ENCODE data around the gene CYRIA.
A peak's percentile ranks its signal among the peaks of the same experiment; 100 is the strongest.

Gene CYRIA

GRCh38 chr2:16665748-16666448 lies at the start of gene CYRIA:
Gene CYRIA (minus strand): TSS chr2:16665834. CDS start chr2:16588119, 77,715 bp downstream.
- peak; percentile 5 for DNase-seq (ENCODE audit: low spot score)

DNA sequence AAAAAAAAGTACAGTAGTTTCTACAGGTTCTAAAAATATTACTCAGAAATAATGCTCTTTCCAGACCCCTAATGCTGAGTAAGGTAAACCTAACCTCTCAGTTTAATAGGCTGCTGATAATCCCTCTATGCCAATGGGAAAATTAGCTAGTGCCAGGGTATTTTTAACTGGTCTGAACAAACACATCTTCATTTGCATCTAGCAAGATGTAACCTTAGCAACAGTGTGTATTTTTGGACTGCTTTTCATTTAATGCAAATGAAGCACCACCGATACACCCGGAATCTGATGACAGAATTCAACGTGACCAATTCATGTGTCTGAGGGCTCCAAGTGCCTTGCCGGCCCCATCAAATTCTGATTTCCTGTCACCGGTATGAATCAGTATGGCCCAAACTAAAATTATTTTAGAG lies 47.4 kb upstream of the CYRIA start:
- DNase-seq (ENCODE audit: low spot score), result peak; percentile 49

DNA sequence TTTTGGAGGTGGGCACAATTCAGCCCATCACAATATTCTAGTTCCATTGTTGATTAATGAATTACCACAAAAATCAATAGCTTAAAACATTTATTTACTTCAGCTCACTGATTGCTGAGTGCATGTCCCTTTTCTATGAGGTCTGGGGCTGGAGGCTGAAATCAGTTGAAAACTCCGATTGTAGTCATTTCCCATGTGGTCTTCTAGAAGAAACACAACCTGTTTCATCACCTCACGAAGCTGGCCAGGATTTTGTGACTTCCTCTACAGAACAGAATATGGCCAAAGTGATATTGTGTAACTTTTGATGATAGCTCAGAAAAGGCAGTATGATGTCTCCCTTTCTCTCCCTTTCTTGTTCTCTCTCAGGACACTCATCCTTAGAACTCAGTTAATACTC lies 44.1 kb upstream of the CYRIA start:
- no peak for DNase-seq (ENCODE audit: low spot score)

DNA sequence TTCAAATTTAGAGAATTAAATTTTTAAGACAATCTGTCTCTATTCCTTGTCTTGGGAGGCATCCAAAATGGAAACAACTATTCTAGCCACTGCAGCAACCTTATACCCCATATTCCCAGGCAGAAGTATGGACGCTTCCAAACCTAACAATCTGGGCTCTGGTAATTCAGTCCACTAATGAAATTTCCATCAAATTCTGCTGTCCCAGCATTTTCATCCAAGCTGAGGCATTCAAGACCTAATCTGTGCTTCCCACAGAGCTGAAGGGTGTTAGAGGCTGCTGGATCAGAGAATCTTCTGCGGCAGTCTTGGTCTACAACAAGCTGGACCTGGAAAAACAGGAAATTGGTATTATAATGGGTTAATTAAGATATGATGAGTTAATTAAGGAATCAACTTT lies 42.5 kb upstream of the CYRIA start:
- no peak for DNase-seq (ENCODE audit: low spot score)

- DNase-seq (ENCODE audit: low spot score), result no peak
These were observed 41.5 kb upstream of the CYRIA start for GRCh38 chr2:16707014-16707623.

GRCh38 chr2:16700551-16701259 lies 35.1 kb upstream of the CYRIA start:
- no peak for DNase-seq (ENCODE audit: low spot score)

DNA sequence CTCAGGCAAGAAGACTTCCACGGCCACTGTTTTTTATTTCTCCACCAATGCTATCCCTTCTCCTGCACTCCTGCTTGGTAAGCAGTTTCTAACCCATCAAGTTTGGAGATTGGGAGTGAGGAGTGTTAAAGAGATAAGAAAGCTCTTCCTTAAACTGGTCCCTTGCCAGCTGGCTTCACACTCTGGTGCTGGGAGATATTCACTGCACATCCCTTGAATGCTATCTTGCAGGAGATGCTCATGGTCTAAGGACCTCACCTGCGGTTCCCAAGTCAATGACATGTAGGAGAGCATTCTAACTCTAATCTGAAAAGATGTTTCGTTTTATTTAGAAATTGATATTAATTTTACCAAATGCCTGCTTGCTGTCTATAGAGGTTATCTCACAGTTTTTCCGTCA lies 28.2 kb upstream of the CYRIA start:
- no peak for DNase-seq (ENCODE audit: low spot score)

DNA sequence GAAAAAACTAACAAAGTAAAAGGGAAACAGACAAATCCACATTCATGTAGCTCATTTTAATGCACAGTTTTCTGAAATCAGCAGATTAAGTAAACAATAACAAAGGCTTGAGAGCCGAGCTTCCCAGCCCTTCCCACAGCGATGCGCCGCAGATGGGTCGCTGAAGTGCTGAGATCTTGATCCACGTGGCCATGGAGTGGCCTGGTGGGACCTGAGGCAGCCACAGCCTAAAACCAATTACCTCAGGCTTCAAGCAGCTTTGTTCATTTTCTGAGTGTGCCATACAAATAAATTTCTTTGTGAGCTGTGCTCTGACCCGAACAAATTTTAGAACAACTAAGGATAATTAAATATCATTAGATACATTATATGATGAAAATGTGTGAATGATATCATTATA lies 25.6 kb upstream of the CYRIA start:
- no peak for DNase-seq (ENCODE audit: low spot score)

GRCh38 chr2:16687955-16688354 lies 22.3 kb upstream of the CYRIA start:
- DNase-seq (ENCODE audit: low spot score), result no peak

DNA sequence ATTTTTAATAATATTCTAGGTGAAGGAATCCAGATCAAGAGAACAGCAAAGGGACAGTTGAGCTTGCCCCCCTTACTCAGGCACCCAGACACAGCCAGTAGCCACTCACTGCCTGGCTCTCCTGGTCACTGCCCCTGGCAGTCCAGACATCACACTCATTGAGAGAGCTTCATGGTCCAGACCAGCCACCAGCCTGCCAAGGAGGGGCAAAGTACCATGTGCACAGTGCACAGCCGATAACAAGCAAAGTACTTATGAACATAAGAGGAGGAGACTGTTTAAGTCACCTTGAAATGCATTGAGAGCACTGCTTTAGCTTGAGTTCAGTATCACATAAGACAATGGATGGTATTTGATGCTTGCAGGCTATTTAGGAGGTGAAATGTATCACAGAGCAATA lies 21.6 kb upstream of the CYRIA start:
- no peak for DNase-seq (ENCODE audit: low spot score)

GRCh38 chr2:16686641-16687040 lies 21.0 kb upstream of the CYRIA start:
- no peak for DNase-seq (ENCODE audit: low spot score)

- no peak for DNase-seq (ENCODE audit: low spot score)
These were observed 19.7 kb upstream of the CYRIA start for GRCh38 chr2:16685340-16685715.

- no peak for DNase-seq (ENCODE audit: low spot score)
These were observed 19.2 kb upstream of the CYRIA start for GRCh38 chr2:16684676-16685339.

DNA sequence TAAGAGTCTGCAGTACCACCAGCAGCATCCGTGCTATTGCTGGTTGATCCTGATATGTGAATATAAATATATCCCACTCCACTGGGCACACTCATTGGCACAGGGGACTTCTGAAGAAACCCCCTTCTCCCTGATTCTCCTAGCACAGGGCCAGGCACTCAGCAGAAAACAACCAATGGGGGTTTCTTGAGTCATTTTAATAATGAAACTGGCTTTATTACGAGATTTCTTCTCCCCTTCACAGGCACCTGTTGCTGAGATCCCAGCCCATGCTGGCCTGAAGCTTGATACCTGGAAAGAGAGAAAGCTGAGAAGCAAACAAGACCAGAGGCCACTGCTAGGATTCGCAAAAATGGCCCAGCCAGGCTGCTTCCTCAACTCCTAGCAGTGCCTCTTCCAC lies 17.9 kb upstream of the CYRIA start:
- DNase-seq (ENCODE audit: low spot score), result no peak

GRCh38 chr2:16682431-16683118 lies 16.9 kb upstream of the CYRIA start:
- no peak for DNase-seq (ENCODE audit: low spot score)

GRCh38 chr2:16680781-16681180 lies 15.1 kb upstream of the CYRIA start:
- DNase-seq (ENCODE audit: low spot score), result no peak

GRCh38 chr2:16680304-16680703 lies 14.7 kb upstream of the CYRIA start:
- no peak for DNase-seq (ENCODE audit: low spot score)

DNA sequence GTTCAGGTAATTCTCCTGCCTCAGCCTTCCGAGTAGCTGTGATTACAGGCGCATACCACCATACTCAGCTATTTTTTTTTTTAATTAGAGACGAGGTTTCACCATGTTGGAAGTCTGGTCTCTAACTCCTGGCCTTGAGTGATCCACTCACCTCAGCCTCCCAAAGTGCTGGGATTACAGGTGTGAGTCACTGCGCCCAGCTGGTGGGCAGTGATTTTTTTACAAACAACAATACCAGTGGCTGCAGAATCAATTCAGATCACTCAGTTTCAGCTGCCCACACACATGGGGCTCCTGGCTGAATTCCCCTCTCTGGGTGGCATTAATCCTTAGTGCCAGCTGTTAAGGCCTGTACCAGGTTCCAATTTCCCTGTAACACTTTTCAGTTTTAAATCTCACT lies 13.3 kb upstream of the CYRIA start:
- no peak for DNase-seq (ENCODE audit: low spot score)

- no peak for DNase-seq (ENCODE audit: low spot score)
These were observed 12.2 kb upstream of the CYRIA start for GRCh38 chr2:16677875-16678274.

GRCh38 chr2:16675781-16676180 lies 10.1 kb upstream of the CYRIA start:
- no peak for DNase-seq (ENCODE audit: low spot score)

DNA sequence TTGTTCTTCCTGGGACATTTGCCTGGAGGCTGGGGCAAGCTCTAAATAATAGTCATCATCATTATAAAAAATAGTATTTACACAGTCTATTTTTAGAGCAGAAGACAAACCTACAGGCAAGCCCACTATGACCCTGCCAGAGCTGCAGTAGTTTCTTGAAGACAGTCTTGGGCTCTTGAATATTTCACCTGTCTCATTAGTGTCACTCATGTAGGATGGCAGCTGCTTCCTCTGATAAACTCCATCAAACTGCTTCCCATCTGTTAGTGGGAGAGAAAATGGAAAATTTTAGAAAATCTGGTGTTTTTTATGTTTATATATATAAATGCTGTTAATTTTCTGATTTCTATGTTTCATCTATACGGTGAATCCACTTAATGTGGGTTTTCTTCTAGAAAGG lies 8.5 kb upstream of the CYRIA start:
- DNase-seq (ENCODE audit: low spot score), result no peak

- no peak for DNase-seq (ENCODE audit: low spot score)
These were observed 6.1 kb upstream of the CYRIA start for GRCh38 chr2:16671760-16672159.

Measured in cerebellar cortex (tissue), 1 donor.